ENCODE results near the gene MTUS2.

- TF ChIP-seq POLR2A (IDR thresholded peaks at IDR 0.05) (no peak), CTCF (IDR thresholded peaks at IDR 0.05) (no peak), POLR2AphosphoS5 (IDR thresholded peaks at IDR 0.05) (no peak), EP300 (IDR thresholded peaks at IDR 0.05) (no peak)
Measured at GRCh38 chr13:29260684-29261083, 440.5 kb downstream of the MTUS2 start.

Data from stomach (tissue), 4 donors.